Breast epithelium (tissue), 3 donors: ENCODE measurements around the gene DIP2B.

Experiments
- CTCF ChIP-seq, 3 donors: fragments of 450-650 bp; IDR thresholded peaks; one replicate each; pipeline ENCODE4 v1.5.1; 2016 to 2017; ENCODE audit warnings: antibody characterized with exemption in 3 of 3, mild to moderate bottlenecking in 3 of 3, moderate library complexity in 3 of 3
- POLR2A ChIP-seq: fragments of 450-650 bp; IDR thresholded peaks from one replicate; pipeline ENCODE4 v1.6.1; 2016; ENCODE audit warnings: antibody characterized with exemption, mild to moderate bottlenecking, moderate library complexity
- POLR2AphosphoS5 ChIP-seq, 3 donors: sonication (generic); formaldehyde crosslinking; IDR thresholded peaks; one replicate each; pipeline ENCODE4 v1.6.1; 2017; ENCODE audit warnings: antibody characterized with exemption in 3 of 3

GRCh38 chr12:50525422-50525821 lies 20.6 kb downstream of the DIP2B start:
- TF ChIP-seq POLR2A (no peak), CTCF (IDR thresholded peaks at IDR 0.05) (no peak), POLR2AphosphoS5 (IDR thresholded peaks at IDR 0.05) (no peak)
